IPS-18a (cell line): ENCODE data around the gene CITED4.
A peak's percentile ranks its signal among the peaks of the same experiment; 100 is the strongest.

Source experiments
- H3K27ac ChIP-seq: one replicate; pipeline ENCODE4 v1.5.1; 2013; ENCODE audit warnings: low read length
- H3K27me3 ChIP-seq: one replicate; pipeline ENCODE4 v1.6.1; 2013; ENCODE audit warnings: mild to moderate bottlenecking, low read length; ENCODE audit not compliant: control insufficient read depth, insufficient read depth
- H3K36me3 ChIP-seq: one replicate; pipeline ENCODE4 v1.6.1; 2013; ENCODE audit warnings: low read depth, low read length; ENCODE audit not compliant: control insufficient read depth
- H3K4me1 ChIP-seq: one replicate; pipeline ENCODE4 v1.6.1; 2013; ENCODE audit warnings: low read depth, low read length; ENCODE audit not compliant: control insufficient read depth
- H3K4me3 ChIP-seq: one replicate; pipeline ENCODE4 v1.5.1; 2013; ENCODE audit warnings: low read length
- H3K9ac ChIP-seq: one replicate; pipeline ENCODE4 v1.6.1; 2013; ENCODE audit warnings: mild to moderate bottlenecking, low read length, moderate library complexity
- H3K9me3 ChIP-seq: one replicate; pipeline ENCODE4 v1.6.1; 2013; ENCODE audit warnings: low read depth, low read length; ENCODE audit not compliant: control insufficient read depth

Gene CITED4

DNA sequence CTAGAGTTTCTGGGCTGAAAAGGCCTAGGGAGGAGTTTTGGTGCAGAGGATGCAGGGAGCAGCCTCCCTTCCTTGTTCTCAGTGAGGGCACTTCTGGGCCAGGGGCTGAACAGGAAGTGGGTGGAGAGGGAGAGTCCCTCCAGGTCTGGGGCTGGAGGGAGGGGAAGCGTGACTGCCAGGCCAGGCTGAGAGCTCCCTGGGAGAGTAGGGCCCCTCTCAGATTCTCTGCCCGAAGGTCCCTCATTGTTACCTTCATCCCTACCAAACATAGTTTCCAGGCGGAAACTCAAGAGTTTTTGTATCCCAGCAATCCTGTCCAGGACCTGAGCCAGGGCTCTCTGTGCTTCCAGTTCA, 36.8 kb downstream of the CITED4 start:
- Histone ChIP-seq H3K27me3 (no peaks in the 10 kb centered on the region), H3K36me3 (no peaks in the 10 kb centered on the region), H3K4me3 (no peak overlapping the region), H3K4me1 (peaks cover 19% of the 10 kb centered on the region), H3K9me3 (no peaks in the 10 kb centered on the region), H3K27ac (no peak overlapping the region), H3K9ac (no peak overlapping the region)

DNA sequence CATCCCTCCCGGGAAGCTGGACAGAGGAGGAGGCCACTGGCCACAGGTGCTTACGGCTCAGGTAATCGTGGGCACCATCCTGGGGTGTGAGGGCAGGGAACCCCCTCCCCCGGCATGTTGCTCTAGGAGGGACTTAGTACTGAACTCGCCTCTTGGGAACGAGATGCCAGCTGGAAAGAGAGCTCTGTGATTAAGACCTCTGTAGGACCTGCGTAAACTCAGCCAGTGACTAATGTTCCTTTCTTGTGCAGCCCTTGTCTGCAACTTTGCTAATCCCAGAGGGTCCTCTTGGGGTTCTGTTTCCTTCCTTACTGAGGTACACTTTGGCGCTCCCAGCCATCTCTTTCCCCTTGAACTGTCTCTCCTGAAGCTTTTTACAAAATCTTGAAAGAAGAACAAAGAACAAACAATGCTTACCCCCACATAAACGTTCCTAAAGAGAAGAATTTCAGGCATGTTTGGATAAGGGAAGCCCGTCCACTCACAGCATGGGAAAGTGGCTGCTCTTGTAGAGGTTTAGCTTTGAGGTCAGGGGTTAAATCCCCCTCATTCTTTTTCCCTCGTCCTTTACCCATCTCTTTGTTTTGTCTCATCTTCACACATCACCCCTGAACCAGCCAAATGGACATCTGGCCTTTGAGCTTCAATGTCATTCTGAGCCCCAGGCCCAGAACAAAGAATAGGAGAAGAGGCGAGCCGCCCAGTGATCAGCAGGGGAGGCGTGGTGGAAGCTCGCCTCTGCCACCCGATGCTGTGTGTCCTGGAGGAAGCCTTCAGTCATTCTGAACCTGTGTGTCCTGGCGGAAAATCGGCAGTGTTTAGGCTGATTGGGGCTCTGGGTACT, 37.4 kb downstream of the CITED4 start:
- H3K4me3 ChIP-seq: no peak overlapping the region
- no peaks in the 10 kb centered on the region for H3K36me3 ChIP-seq
- no peak overlapping the region for H3K27ac ChIP-seq
- H3K4me1 ChIP-seq: peaks cover 19% of the 10 kb centered on the region
- H3K27me3 ChIP-seq: no peaks in the 10 kb centered on the region
- H3K9ac ChIP-seq: no peak overlapping the region
- H3K9me3 ChIP-seq: no peaks in the 10 kb centered on the region

DNA sequence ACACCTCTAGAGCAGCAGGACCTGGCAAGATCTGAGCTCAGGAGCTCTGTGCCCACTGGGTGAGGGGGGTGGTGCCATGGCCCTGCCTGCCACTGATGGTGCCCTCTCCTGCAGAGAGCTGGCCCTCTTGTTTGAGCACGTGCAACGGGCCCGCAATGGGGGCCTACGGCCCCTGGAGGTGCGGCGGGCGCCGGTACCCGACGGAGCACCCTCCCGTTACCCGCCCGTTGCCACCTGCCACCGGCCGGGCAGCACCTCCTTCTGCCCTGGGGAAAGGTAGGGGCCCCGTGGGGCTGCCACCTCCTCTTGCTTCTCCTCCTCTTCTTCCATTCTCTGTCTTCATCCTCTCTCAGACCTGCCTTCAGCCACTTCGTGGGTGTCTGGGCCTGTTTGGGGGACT, 38.2 kb downstream of the CITED4 start:
- Histone ChIP-seq H3K27ac (no peak overlapping the region), H3K4me1 (peaks cover 19% of the 10 kb centered on the region), H3K9ac (no peak overlapping the region), H3K4me3 (no peak overlapping the region), H3K36me3 (no peaks in the 10 kb centered on the region), H3K27me3 (no peaks in the 10 kb centered on the region), H3K9me3 (no peaks in the 10 kb centered on the region)

DNA sequence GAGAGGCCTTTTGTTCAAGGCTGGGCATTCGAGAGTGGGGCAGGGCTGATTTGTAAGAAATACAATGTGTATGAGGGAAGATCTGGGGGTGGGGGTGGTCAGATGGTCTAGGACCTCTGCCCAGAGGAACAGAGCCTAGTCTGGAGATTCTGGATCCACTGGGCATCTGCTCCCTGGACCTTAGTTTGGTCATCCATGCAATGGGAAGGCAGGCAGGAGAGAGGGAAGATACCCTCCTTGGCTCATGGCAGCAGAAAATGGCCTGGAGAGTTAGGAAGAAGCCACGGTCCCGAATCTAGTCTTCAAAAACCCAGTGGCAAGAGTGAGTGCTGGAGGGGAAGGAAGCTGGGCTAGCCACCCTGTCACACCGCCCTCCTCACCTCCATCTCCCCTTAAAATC, 38.8 kb downstream of the CITED4 start:
- no peak overlapping the region for H3K4me3 ChIP-seq
- H3K9me3 ChIP-seq: no peaks in the 10 kb centered on the region
- no peaks in the 10 kb centered on the region for H3K27me3 ChIP-seq
- no peak overlapping the region for H3K27ac ChIP-seq
- H3K9ac ChIP-seq: no peak overlapping the region
- H3K4me1 ChIP-seq: peaks cover 19% of the 10 kb centered on the region
- no peaks in the 10 kb centered on the region for H3K36me3 ChIP-seq

DNA sequence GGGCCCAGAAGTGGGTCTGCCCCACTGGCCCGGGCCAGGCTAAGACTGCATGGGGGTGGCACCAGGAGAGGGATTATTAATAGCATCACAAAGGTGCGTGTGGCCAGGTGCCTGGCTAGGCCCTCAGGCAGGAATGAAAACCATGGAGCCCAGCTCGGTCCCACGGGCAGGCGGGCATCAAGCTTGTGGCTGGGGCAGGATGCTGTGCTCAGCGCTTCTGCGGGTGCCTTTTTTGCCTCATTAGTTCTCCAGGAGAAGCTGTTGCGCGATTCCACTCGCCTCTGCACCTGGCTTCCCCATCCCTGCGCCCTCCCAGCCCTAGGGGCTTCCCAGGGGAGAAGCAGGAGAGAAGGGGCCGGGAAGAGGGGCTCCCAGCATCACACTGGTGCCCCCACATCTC, 39.3 kb downstream of the CITED4 start:
- Histone ChIP-seq H3K9ac (no peak overlapping the region), H3K9me3 (no peaks in the 10 kb centered on the region), H3K4me3 (no peak overlapping the region), H3K36me3 (no peaks in the 10 kb centered on the region), H3K27me3 (peaks cover under 1% of the 10 kb centered on the region), H3K27ac (no peak overlapping the region), H3K4me1 (peaks cover 19% of the 10 kb centered on the region)

DNA sequence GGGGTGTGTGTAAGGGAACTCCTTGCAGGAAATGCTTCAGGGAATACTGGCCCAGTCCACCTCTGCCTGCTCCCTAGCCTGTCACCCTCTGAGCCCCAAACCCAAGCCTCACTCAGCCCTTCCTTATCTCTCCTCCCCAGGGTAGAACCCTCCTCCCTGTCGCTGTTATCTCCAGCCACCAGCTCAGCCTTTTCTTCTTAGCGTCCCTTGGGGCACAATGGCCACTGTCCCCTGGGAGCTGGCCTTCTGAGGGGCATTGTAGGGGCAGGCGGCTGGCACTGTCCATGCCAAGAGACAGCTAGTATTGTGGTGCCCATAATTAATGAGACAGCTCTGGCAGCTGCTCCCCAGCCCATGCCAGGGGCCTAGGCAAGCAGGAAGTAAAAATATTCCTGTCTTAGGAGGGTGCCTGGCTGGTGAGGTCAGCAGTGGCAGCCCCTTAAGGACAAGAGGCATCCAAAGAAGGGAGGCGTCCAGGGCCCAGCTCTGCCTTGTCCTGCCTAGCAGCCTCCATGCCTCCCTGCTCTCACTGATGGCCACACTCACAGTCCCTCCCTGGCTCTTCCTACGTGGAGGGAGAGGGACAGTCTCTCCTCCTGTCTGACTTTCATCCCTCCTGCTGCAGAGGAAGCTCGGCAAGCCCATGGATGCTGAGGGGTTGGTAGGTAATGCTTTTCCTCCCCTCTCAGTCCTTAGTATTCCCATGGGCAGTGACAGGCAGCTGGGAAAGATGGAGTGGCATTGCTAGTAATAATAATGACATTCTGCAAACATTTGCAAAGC, 41.1 kb downstream of the CITED4 start:
- H3K9me3 ChIP-seq: no peaks in the 10 kb centered on the region
- no peak overlapping the region for H3K4me3 ChIP-seq
- no peak overlapping the region for H3K27ac ChIP-seq
- peaks cover 13% of the 10 kb centered on the region for H3K27me3 ChIP-seq
- H3K9ac ChIP-seq: no peak overlapping the region
- H3K4me1 ChIP-seq: peaks cover 21% of the 10 kb centered on the region
- no peaks in the 10 kb centered on the region for H3K36me3 ChIP-seq

DNA sequence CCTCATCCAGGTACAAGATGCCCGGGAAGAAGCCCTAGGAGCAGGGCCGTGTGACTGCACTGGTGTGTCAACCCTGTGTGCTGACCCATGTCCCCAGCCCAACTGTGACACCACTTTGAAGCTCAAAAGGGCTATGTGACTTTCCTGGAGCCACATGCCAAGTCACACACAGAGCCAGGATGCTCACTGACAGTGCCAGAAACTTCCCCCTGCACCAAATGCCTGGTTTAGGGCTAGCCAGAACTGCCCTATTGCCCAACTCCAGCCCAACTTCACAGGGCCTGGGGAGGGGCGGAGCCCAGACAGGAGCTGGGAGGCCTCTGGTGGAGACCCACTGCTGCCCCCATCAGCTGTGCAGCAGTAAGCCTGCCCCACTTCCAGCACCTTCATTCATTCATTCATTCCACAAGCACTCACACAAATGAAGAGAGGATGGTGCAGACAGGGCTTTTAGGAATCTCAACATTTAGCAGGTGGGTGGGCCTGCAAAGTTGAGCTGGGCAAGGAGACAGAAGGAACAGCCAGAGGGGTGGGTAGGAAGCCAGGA, 41.8 kb downstream of the CITED4 start:
- no peak overlapping the region for H3K4me3 ChIP-seq
- no peaks in the 10 kb centered on the region for H3K9me3 ChIP-seq
- no peak overlapping the region for H3K27ac ChIP-seq
- H3K36me3 ChIP-seq: no peaks in the 10 kb centered on the region
- no peak overlapping the region for H3K9ac ChIP-seq
- H3K27me3 ChIP-seq: peaks cover 13% of the 10 kb centered on the region
- peaks cover 16% of the 10 kb centered on the region for H3K4me1 ChIP-seq

DNA sequence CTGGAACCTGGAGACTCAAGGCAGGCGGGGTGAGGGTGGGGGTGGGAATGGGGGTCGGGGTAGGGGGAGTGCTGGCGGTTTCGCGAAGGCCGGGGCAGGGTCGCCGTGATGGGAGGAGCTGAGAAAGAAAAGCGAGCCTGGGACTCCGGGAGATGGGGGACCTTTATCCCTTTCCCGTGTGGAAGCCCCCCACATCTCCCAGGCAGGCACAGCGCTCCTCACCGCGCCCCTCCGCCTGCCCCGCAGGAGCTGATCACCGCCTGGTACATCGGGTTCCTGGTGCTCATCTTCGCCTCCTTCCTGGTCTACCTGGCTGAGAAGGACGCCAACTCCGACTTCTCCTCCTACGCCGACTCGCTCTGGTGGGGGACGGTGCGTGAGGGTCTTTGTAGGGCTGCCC, 43.1 kb downstream of the CITED4 start:
- H3K4me1 ChIP-seq: peaks cover 4% of the 10 kb centered on the region
- no peak overlapping the region for H3K9ac ChIP-seq
- H3K36me3 ChIP-seq: no peaks in the 10 kb centered on the region
- H3K9me3 ChIP-seq: no peaks in the 10 kb centered on the region
- peaks cover 13% of the 10 kb centered on the region for H3K27me3 ChIP-seq
- H3K27ac ChIP-seq: no peak overlapping the region
- H3K4me3 ChIP-seq: peak overlapping the region; percentile 64

DNA sequence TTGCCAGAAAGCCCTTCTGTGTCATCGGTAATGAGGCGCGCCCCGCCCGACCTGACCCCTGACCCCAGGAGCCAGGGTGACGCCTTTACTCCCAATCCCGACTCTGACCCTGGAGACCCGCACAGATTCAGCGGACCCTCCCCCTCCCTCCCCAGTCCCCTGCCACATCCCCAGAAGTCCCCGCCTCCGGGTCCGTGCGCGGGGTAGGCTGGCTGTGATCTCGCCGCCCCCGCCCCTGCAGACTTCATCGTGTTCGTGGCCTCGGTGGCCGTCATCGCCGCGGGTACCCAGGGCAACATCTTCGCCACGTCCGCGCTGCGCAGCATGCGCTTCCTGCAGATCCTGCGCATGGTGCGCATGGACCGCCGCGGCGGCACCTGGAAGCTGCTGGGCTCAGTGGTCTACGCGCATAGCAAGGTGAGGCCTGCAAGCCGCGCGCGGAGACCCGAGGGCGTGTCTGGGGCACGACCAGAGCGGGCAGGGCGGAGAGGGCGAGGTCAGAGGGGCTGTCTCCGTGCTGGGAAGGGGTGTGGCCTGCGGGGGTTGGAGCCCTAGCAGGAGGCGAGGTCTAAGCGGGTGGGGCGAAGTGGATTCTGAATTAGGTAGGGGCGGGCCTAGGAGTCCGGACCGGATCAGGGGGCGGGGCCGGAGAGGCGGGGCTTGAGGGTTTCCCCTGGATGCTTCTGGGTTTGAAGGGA, 43.8 kb downstream of the CITED4 start:
- Histone ChIP-seq H3K4me3 (peak overlapping the region; percentile 64), H3K4me1 (peaks cover 4% of the 10 kb centered on the region), H3K27me3 (peaks cover 13% of the 10 kb centered on the region), H3K27ac (no peak overlapping the region), H3K9ac (no peak overlapping the region), H3K36me3 (no peaks in the 10 kb centered on the region), H3K9me3 (no peaks in the 10 kb centered on the region)

DNA sequence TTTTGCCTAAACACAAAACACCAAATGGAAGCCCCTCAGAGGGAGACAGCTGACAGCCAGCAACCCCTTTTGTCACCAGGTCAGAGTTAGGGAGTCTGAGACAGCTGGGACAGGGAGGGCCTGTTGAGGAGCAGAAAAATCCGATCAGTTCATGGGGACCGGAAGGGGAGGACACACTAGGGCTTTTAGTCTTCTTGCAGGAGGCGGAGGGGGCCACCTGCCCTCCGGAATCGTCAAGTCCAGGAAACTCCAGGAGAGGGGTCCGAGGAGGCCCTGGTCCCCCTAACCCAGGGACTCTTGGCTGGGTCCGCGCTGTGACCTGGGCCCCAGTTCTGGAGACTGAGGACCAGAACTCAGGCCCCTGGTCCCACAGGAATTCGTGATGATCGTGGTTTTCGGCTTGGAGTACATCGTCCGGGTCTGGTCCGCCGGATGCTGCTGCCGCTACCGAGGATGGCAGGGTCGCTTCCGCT, 44.3 kb downstream of the CITED4 start:
- peak overlapping the region; percentile 64 for H3K4me3 ChIP-seq

DNA sequence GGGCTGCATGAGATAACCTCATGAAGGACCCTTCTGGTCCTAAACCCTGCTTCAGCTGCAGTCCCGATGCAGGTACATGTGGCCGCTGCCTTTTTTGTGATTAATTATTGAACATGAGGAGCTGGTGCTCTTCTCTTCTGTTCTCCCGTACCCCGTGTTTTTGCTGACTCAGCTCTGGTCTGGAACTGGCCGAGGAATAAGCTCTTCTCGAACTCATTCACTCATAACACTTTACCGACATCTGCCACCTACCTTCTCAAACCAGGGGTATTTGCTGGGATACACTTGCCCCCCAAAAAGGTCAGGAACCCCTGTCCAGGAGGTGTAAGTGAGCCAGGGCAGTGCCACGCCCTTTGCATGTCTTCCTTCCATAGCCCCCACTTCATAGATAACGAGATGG, 46.7 kb downstream of the CITED4 start:
- H3K27ac ChIP-seq: no peak overlapping the region
- H3K9me3 ChIP-seq: no peaks in the 10 kb centered on the region
- H3K4me1 ChIP-seq: peaks cover 4% of the 10 kb centered on the region
- no peak overlapping the region for H3K9ac ChIP-seq
- H3K27me3 ChIP-seq: peaks cover 13% of the 10 kb centered on the region
- no peaks in the 10 kb centered on the region for H3K36me3 ChIP-seq
- H3K4me3 ChIP-seq: no peak overlapping the region

More for the DNA sequence above, 44.3 kb downstream of the CITED4 start:
- H3K4me1 ChIP-seq: peaks cover 4% of the 10 kb centered on the region
- peaks cover 13% of the 10 kb centered on the region for H3K27me3 ChIP-seq
- H3K27ac ChIP-seq: no peak overlapping the region
- no peaks in the 10 kb centered on the region for H3K36me3 ChIP-seq
- H3K9ac ChIP-seq: no peak overlapping the region
- H3K9me3 ChIP-seq: no peaks in the 10 kb centered on the region
